NCI-H69 (cell line): ENCODE data around the gene MICAL2.

Experiments
- DNase-seq: peaks from one replicate; lab custom pipeline; 2025; lab: John Stamatoyannopoulos, UW

The MICAL2 gene

DNA sequence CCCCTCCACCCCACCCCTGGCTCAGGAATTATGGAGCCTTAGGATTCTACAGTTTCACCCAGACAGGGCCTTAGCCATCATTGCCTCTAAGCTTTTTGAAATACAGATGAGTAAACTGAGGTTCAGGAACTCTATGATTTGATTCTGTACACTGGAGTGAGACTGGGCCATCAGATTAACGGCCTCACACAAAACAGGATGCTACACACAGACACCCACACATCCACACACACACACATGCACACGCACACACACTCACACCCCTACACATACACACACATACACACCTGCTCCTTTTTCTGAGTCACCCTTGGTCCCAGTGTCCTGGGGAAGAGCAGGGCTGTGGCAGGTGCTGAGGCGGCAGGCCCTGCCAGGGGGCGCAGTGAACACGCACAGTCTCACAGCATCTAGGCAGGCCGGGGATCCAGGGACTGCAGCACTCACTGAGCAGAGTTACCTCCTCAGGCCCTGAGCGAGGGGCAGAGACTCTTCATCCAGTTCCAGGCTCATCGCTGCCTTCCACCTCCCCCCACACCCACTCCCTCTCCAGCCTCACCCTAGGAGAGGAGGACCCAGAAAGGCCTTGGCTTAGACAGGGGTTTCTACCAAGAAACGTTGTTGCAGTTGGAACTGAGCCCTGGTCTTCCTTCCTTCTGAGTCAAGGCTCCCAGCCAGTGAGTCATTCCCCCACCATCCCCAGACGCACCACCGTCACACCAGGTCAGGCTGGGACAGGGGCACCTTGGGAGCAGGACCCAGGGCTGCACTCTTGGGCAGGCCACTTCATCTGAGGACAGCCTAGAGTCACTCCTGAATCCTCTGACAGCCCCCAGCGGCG lies 177.2 kb downstream of the MICAL2 start:
- DNase-seq: peak; percentile 76

DNA sequence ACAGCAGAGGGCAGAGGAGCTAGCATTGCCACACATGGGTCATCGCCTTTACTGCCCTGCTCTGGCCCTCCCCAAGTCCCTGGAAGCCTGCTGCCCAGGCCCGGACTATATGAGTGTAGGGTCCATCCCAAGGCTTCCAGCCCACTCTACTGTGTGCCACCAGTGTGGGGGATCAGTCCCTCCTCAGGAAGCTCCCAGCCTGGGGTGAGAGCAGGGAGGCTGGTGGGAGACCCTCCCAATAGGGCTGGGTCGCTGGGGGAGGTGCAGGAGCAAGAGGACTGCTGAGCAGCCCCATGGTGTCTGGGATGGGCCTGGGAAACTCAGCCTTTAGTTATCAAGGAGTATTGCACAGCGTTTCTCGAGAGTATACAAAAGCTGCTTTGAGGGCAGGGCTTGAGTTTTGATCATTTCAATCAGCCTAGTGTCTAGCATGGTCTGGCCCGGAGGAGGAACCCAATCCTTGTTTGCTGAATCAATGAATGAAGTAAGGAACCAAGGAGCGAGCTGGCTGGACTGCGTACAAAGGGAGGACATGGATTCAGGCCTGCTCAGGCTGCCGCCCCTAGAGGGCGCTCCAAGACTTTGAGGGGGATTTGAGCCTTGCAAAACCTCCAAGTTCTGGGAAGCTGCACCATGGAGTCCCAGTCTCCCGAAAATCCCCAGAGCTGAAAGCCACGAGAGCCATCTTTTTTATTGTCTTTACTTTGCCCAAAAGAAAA lies 178.0 kb downstream of the MICAL2 start:
- DNase-seq: peak; percentile 96

DNA sequence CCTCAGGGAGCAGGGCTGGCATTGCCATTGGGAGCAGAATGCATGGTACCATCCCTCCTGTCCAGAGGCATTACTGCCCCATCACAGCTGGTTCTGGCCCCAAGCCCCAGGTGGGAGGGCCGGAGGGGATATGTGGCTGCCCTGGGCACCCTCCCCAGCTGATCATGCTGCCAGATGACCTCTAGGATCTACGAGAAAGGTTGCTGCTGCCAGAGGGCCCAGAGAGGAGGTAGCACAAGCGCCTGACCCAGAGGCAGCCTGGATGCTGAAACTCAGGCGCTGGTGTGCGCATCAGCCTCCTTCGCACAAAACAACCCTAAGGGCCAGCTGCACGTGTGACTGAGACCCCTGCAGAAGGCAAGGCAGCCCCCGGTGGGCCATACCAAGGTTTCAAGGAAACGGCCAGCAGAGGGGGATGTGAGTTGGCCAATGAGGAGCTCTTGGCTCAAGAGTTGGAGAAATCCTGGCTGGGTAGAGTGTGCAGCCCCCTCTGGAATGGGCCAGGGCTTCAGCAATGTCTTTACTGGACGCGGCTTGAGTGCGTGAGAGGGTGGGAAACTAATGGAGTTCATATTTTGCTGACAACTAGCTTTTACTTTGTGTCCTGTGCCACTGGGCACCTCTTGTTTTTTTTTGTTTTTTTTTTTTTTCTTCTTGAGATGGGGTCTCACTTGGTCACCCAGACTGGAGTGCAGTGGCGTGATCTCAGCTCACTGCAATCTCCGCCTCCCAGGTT lies 178.7 kb downstream of the MICAL2 start:
- peak; percentile 62 for DNase-seq

DNA sequence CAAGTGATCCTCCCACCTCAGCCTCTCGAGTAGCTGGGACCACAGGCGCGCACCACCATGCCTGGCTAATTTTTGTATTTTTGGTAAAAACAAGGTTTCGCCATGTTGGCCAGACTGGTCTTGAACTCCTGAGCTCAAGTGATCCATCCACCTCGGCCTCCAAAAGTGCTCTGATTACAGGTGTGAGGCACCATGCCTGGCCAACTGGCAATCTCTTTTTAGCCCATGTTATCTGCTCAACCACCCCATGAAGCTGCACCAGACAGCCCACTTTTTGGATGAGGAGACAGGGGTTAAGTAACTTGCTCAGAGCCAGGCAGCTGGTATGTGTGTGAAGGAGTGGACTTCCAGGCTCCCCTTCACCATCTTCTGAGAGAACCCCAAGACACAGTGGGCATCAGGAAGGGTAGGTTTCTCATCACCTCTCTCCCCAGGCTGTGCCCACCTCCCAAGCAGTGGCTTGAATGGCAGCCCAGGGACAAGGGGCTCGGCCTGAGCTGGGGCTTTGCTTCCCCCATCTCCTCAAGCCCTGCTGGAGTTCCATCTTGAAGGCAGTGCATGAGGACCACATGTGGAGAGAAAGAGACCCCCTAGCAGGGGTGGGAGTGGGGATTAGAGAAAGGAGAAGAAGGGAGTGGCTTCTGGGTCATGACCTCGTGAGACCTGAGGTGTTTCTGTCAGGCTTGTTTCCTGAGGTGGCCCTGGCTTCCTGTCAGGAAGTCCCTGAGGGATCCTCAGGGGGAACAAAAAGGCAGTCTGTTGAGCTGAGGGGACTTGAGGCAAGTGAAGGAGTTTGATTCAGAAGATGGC lies 179.5 kb downstream of the MICAL2 start:
- no peak for DNase-seq

- DNase-seq: no peak
Measured at GRCh38 chr11:12290477-12290922, 180.1 kb downstream of the MICAL2 start.

- DNase-seq: no peak
Measured at GRCh38 chr11:12291313-12291712, 180.9 kb downstream of the MICAL2 start.

GRCh38 chr11:12291766-12292165 lies 181.4 kb downstream of the MICAL2 start:
- no peak for DNase-seq

DNA sequence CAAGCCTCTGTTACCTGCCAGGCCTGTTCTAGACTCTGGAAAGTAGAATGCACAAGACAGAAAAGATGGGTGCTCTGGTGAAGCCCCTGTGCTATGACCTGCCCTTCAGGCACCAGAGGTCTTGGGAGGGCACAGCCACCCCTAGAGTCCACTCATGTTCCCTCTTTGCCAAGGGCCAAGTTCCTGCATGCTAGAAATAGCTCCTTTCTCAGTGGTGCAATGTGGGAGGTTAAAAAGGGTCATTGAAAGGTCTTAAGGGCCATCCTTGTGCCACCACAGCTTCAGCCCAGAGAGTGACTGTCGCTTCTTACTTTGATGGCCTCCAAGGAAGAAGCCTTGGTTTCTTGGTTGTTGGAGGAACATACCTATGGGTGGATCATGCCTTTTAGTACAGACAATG lies 182.4 kb downstream of the MICAL2 start:
- DNase-seq: no peak

DNA sequence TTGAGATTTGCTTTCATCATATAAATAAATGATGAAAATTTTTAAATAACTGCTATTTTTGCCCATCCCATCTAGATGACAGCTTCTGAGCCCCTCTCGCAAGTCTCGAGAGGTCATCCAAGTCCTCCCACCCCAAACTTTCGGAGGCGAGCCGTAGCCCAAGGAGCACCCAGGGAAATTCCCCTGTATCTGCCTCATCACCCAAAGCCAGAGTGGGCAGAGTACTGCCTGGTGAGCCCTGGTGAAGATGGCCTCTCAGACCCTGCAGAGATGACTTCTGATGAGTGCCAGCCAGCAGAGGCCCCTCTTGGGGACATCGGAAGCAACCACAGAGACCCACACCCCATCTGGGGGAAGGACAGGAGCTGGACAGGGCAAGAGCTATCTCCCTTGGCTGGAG lies 183.1 kb downstream of the MICAL2 start:
- no peak for DNase-seq

GRCh38 chr11:12294613-12295012 lies 184.2 kb downstream of the MICAL2 start:
- DNase-seq: no peak

- no peak for DNase-seq
Measured at GRCh38 chr11:12295943-12296342, 185.6 kb downstream of the MICAL2 start.

- no peak for DNase-seq
Measured at GRCh38 chr11:12298610-12299009, 188.2 kb downstream of the MICAL2 start.

- no peak for DNase-seq
Measured at GRCh38 chr11:12301379-12301778, 191.0 kb downstream of the MICAL2 start.

- peak; percentile 68 for DNase-seq
Measured at GRCh38 chr11:12303421-12304149, 193.2 kb downstream of the MICAL2 start.

GRCh38 chr11:12306830-12307229 lies 196.4 kb downstream of the MICAL2 start:
- no peak for DNase-seq

DNA sequence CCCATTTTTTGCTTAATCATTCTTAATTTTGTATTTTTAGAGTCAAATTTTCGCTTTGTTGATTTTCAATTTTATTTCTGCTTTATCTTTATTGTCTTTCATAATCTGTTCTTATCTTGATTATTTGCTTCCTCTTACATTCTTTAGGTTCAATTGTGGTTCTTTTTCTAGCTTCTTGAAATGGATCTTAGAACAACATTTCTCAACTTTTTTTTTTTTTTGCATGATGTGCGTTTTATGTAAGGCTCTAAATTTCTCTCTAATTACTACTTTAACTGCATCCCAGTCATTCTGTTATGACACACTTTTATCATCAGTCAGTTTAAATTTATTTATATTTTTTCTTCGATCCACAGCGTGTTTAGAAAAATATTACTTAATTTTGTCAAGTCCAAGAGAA lies 201.7 kb downstream of the MICAL2 start:
- DNase-seq: no peak
